HG02642 (cell line): Measurements from ENCODE around the gene VPS54.

Source experiments
- ATAC-seq: cut with Tn5 transposase; IDR thresholded peaks from one replicate; pipeline ENCODE4 v1.9.1; 2021; ENCODE audit warnings: mild to moderate bottlenecking; ENCODE audit not compliant: unreplicated experiment, poor library complexity

The VPS54 gene

GRCh38 chr2:63876311-63876710 is 142.9 kb downstream of the VPS54 start:
- ATAC-seq = no peak

GRCh38 chr2:63875559-63876245 is 143.5 kb downstream of the VPS54 start:
- ATAC-seq = no peak

GRCh38 chr2:63875131-63875527 is 144.1 kb downstream of the VPS54 start:
- ATAC-seq = no peak

GRCh38 chr2:63874204-63875130 is 144.8 kb downstream of the VPS54 start:
- no peak for ATAC-seq

GRCh38 chr2:63872571-63873328 is 146.5 kb downstream of the VPS54 start:
- no peak for ATAC-seq

GRCh38 chr2:63871864-63872263 is 147.4 kb downstream of the VPS54 start:
- ATAC-seq = no peak

GRCh38 chr2:63870679-63871078 is 148.5 kb downstream of the VPS54 start:
- ATAC-seq = no peak

- no peak for ATAC-seq
Measured at GRCh38 chr2:63866009-63866709, 153.1 kb downstream of the VPS54 start.

GRCh38 chr2:63865159-63865799 is 153.9 kb downstream of the VPS54 start:
- ATAC-seq = no peak

- no peak for ATAC-seq
Measured at GRCh38 chr2:63863707-63864106, 155.5 kb downstream of the VPS54 start.

GRCh38 chr2:63862806-63863205 is 156.4 kb downstream of the VPS54 start:
- ATAC-seq = no peak

- peak; percentile 55 for ATAC-seq
Measured at GRCh38 chr2:63861220-63861822, 157.9 kb downstream of the VPS54 start.

- ATAC-seq = no peak
Measured at GRCh38 chr2:63858291-63858690, 160.9 kb downstream of the VPS54 start.

- no peak for ATAC-seq
Measured at GRCh38 chr2:63856303-63856603, 163.0 kb downstream of the VPS54 start.

- no peak for ATAC-seq
Measured at GRCh38 chr2:63855418-63856302, 163.6 kb downstream of the VPS54 start.

GRCh38 chr2:63853527-63854310 is 165.5 kb downstream of the VPS54 start:
- ATAC-seq = no peak

- ATAC-seq = no peak
Measured at GRCh38 chr2:63851691-63852311, 167.4 kb downstream of the VPS54 start.
